Stimulated activated CD4-positive, alpha-beta T cell treated with anti-CD3 and anti-CD28 coated beads, Interleukin-15, amount 100 ng/mL, for 48 hours (primary cell): Measurements from ENCODE around the gene MTHFD1.

Experiments used
- DNase-seq, 2 donors: peaks; one replicate each; pipeline ENCODE4 v3.0.0-alpha.2; 2020; ENCODE audit warnings: low read depth in 2 of 2

MTHFD1 gene

GRCh38 chr14:64405295-64405694 lies 17.1 kb downstream of the MTHFD1 start:
- DNase-seq, result no peak

GRCh38 chr14:64407329-64407728 lies 19.2 kb downstream of the MTHFD1 start:
- no peak for DNase-seq

GRCh38 chr14:64409126-64409920 lies 21.2 kb downstream of the MTHFD1 start:
- DNase-seq, result no peak

GRCh38 chr14:64410084-64410774 lies 22.1 kb downstream of the MTHFD1 start:
- DNase-seq, result no peak

GRCh38 chr14:64411001-64411400 lies 22.8 kb downstream of the MTHFD1 start:
- no peak for DNase-seq

- DNase-seq, result no peak
Observed at GRCh38 chr14:64412237-64412636, 24.1 kb downstream of the MTHFD1 start.

GRCh38 chr14:64416348-64416932 lies 28.3 kb downstream of the MTHFD1 start:
- DNase-seq, result no peak

- DNase-seq, result no peak
Observed at GRCh38 chr14:64417055-64417770, 29.1 kb downstream of the MTHFD1 start.

GRCh38 chr14:64417771-64418125 lies 29.6 kb downstream of the MTHFD1 start:
- no peak for DNase-seq

- no peak for DNase-seq
Observed at GRCh38 chr14:64419003-64419402, 30.9 kb downstream of the MTHFD1 start.

- no peak for DNase-seq
Observed at GRCh38 chr14:64421166-64421565, 33.0 kb downstream of the MTHFD1 start.

GRCh38 chr14:64422005-64422404 lies 33.9 kb downstream of the MTHFD1 start:
- DNase-seq, result no peak

- DNase-seq, result no peak
Observed at GRCh38 chr14:64422756-64423155, 34.6 kb downstream of the MTHFD1 start.

- DNase-seq, result no peak
Observed at GRCh38 chr14:64423987-64424386, 35.8 kb downstream of the MTHFD1 start.

GRCh38 chr14:64434528-64434927 lies 46.4 kb downstream of the MTHFD1 start:
- no peak for DNase-seq

- no peak for DNase-seq
Observed at GRCh38 chr14:64438181-64438841, 50.2 kb downstream of the MTHFD1 start.

- no peak for DNase-seq
Observed at GRCh38 chr14:64439141-64439540, 51.0 kb downstream of the MTHFD1 start.

GRCh38 chr14:64440494-64440893 lies 52.3 kb downstream of the MTHFD1 start:
- DNase-seq, result no peak

GRCh38 chr14:64442300-64442988 lies 54.3 kb downstream of the MTHFD1 start:
- DNase-seq, result no peak

GRCh38 chr14:64444140-64444539 lies 56.0 kb downstream of the MTHFD1 start:
- no peak for DNase-seq
